ENCODE data around the gene MED12L. TPM values are rescaled to one million over a fixed set of nuclear protein-coding genes. Genes with fewer than 3 reads are reported as not detected.

MED12L gene
- total RNA-seq, 2 donors from 2014 or later = 4.4 to 5.8 TPM

- peak overlapping the region; percentile 70 to 74 for H3K4me3 Mint-ChIP-seq
- peaks cover 0 to 2% of the 10 kb centered on the region in 2 donors for H3K36me3 Mint-ChIP-seq (ENCODE audit: insufficient read depth in 2 of 2)
- DNase-seq (no peak), ATAC-seq (replicated peaks in 1 of 2) (peak; percentile 17 to 23)
- H3K27me3 Mint-ChIP-seq (ENCODE audit: low read depth) = no peaks in the 10 kb centered on the region
- peak overlapping the region; percentile 43 for H3K27ac Mint-ChIP-seq
- no peaks in the 10 kb centered on the region for H3K9me3 Mint-ChIP-seq
- H3K4me1 Mint-ChIP-seq (ENCODE audit: low read depth) = peaks cover 59% of the 10 kb centered on the region
Observed at GRCh38 chr3:151276038-151276686, 190.7 kb downstream of the MED12L start.

DNA sequence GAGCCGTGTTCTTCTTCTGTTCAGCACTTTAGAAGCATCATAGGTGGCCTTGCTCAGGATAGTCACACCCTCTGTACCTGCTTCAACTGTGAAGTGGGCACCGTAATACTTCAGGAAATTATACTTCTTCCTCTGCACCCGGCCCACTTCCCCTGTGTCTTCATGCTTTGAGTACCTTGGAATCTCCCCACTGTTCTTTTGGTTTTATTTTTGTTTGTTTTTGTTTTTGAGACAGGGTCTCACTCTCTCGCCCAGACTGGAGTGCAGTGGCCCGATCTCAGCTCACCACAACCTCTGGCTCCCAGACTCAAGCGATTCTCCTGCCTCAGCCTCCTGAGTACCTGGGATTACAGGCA is 191.2 kb downstream of the MED12L start:
- H3K36me3 Mint-ChIP-seq (ENCODE audit: insufficient read depth in 2 of 2) = peaks cover 0 to 2% of the 10 kb centered on the region in 2 donors
- peak overlapping the region; percentile 70 to 74 for H3K4me3 Mint-ChIP-seq
- H3K9me3 Mint-ChIP-seq = no peaks in the 10 kb centered on the region
- DNase-seq (peak; percentile 39 to 45), ATAC-seq (replicated peaks in 1 of 2) (peak; percentile 72 to 78)
- peak overlapping the region; percentile 43 for H3K27ac Mint-ChIP-seq
- no peaks in the 10 kb centered on the region for H3K27me3 Mint-ChIP-seq (ENCODE audit: low read depth)
- H3K4me1 Mint-ChIP-seq (ENCODE audit: low read depth) = peaks cover 59% of the 10 kb centered on the region

- Mint-ChIP-seq H3K9me3 (no peaks in the 10 kb centered on the region), H3K27me3 (ENCODE audit: low read depth) (no peaks in the 10 kb centered on the region), H3K36me3 (ENCODE audit: insufficient read depth in 2 of 2) (peaks cover 0 to 2% of the 10 kb centered on the region in 2 donors), H3K4me1 (ENCODE audit: low read depth) (peaks cover 69% of the 10 kb centered on the region), H3K4me3 (peak within 1 kb of the TSS; percentile 23 to 76), H3K27ac (peak within 1 kb of the TSS; percentile 90)
- ATAC-seq (replicated peaks in 1 of 2) = peak; percentile 73 to 81
- no peak for DNase-seq
Observed at GRCh38 chr3:151278230-151278629, 192.8 kb downstream of the MED12L start, which contains the start of gene P2RY14. Gene P2RY14, minus strand, starts transcription at chr3:151278542. Its CDS starts 64,226 bp downstream, at chr3:151214316.

DNA sequence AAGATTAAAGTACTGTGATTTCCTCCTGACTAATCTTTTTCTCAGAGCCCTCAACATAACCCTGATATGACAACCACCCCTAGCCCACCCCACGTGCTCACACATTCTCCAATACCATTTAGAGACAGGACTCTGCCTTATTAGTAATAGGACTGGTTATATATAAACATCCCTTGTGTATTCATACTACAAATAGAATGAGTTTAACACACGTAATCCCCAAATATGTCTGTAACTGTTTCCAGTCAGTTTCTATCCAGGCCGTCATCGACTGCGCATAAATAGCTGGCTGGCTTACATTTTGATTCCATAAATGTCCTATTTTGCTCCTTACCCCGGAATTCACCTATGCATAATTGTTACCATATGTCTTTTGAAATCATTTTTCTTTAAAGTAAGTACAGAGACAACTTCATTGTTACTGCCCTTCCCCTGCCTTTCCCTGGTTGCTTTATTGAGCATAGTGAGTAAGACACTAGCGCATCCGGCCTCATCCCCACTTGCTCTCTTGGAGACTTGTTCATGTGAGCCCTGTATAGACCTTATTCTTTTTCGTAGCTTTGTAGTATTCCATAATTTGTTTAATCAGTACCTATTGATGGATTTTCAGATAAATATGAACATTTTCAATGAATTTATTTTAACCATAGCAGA is 196.3 kb downstream of the MED12L start:
- H3K4me1 Mint-ChIP-seq (ENCODE audit: low read depth) = peaks cover 62% of the 10 kb centered on the region
- ATAC-seq (replicated peaks in 1 of 2) (no peak), DNase-seq (no peak)
- no peaks in the 10 kb centered on the region for H3K9me3 Mint-ChIP-seq
- H3K27ac Mint-ChIP-seq = no peak overlapping the region
- no peak overlapping the region for H3K4me3 Mint-ChIP-seq
- H3K27me3 Mint-ChIP-seq (ENCODE audit: low read depth) = no peaks in the 10 kb centered on the region
- no peaks in the 10 kb centered on the region for H3K36me3 Mint-ChIP-seq (ENCODE audit: insufficient read depth in 2 of 2)

GRCh38 chr3:151282921-151283320 is 197.5 kb downstream of the MED12L start:
- peak overlapping the region in 1 of 2 donors; percentile 7 for H3K4me3 Mint-ChIP-seq
- H3K4me1 Mint-ChIP-seq (ENCODE audit: low read depth) = peaks cover 54% of the 10 kb centered on the region

DNA sequence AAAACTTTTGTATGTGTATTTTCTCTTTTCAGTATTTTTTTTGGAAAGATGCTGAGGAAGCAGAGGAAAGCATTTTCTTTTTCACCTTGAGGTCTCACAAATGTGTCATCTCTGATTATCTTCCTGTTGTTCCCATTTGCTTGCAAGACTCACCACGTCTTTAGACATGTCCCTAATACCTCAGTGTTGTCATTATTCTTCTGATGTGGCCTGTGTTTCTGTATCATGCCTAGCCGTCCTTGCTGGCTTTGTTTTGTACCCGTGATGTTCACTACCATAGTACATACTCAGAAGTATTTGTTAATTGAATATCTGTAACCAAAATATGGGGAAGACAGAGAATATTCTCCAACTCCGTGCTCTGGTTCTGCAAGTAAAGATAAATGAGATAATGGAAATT is 197.9 kb downstream of the MED12L start:
- Mint-ChIP-seq H3K4me3 (peak overlapping the region in 1 of 2 donors; percentile 7), H3K4me1 (ENCODE audit: low read depth) (peaks cover 49% of the 10 kb centered on the region), H3K27ac (no peak overlapping the region), H3K9me3 (no peaks in the 10 kb centered on the region), H3K27me3 (ENCODE audit: low read depth) (no peaks in the 10 kb centered on the region), H3K36me3 (ENCODE audit: insufficient read depth in 2 of 2) (no peaks in the 10 kb centered on the region)
- ATAC-seq (replicated peaks in 1 of 2) (peak; percentile 46 to 50), DNase-seq (no peak)

More at GRCh38 chr3:151282921-151283320, 197.5 kb downstream of the MED12L start:
- Mint-ChIP-seq H3K27me3 (ENCODE audit: low read depth) (no peaks in the 10 kb centered on the region), H3K27ac (peak overlapping the region; percentile 48), H3K9me3 (no peaks in the 10 kb centered on the region), H3K36me3 (ENCODE audit: insufficient read depth in 2 of 2) (no peaks in the 10 kb centered on the region)
- DNase-seq (no peak), ATAC-seq (replicated peaks in 1 of 2) (peak; percentile 23 to 41)

DNA sequence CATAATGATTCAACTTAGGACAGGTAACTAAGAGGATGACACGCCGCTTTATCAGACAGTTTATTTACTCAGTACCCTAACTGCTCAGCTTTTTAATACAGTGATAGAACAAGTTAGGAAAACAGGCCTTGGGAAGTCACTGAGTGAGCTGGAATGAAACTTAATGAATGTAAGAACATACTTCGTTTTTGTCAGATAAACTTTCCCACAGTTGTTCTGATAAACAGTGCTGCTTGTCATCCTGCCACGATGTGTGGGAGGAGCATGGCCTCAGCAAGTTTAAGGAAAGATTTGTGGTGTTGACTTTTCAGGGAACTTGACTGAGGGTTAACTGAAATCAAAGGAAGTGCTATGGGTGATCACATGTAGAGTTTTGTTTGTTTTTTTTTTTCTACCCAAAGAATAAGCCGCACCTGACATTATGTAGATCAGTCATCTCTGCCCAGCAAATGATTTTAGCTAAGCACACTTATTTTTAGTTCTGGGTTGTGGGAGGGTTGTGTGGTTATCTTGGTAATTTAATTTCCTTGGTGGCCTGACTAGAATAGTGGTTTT is 198.5 kb downstream of the MED12L start:
- peak overlapping the region in 1 of 2 donors; percentile 58 for H3K4me3 Mint-ChIP-seq
- H3K4me1 Mint-ChIP-seq (ENCODE audit: low read depth) = peaks cover 43% of the 10 kb centered on the region
- no peaks in the 10 kb centered on the region for H3K36me3 Mint-ChIP-seq (ENCODE audit: insufficient read depth in 2 of 2)
- ATAC-seq (replicated peaks in 1 of 2) = peak; percentile 67 to 72
- H3K27me3 Mint-ChIP-seq (ENCODE audit: low read depth) = no peaks in the 10 kb centered on the region
- H3K27ac Mint-ChIP-seq = peak overlapping the region; percentile 85
- DNase-seq = peak in 1 of 2 donors; percentile 24
- no peaks in the 10 kb centered on the region for H3K9me3 Mint-ChIP-seq

DNA sequence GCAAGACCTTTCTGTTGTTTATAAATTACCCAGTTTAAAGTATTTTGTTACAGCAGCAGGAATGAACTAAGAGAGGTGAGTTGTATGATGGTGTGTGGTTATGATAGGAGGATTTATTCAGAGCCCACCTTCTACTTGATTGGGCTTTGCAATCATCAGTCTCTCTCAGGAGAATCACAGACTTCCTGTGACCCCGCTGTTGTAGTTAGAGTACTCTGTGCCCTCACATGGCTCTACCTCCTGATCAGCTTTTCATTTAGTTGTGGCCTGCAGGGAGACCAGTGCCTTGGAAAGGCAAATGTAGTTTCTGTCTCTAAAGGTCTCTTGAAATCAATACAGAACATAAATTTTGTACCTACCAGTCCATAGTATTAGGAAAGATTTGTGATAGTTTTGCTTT is 200.5 kb downstream of the MED12L start:
- H3K27ac Mint-ChIP-seq = no peak overlapping the region
- ATAC-seq (replicated peaks in 1 of 2) (no peak), DNase-seq (no peak)
- no peaks in the 10 kb centered on the region for H3K9me3 Mint-ChIP-seq
- peaks cover 27% of the 10 kb centered on the region for H3K4me1 Mint-ChIP-seq (ENCODE audit: low read depth)
- no peaks in the 10 kb centered on the region for H3K27me3 Mint-ChIP-seq (ENCODE audit: low read depth)
- H3K36me3 Mint-ChIP-seq (ENCODE audit: insufficient read depth in 2 of 2) = no peaks in the 10 kb centered on the region
- no peak overlapping the region for H3K4me3 Mint-ChIP-seq

- Mint-ChIP-seq H3K27ac (no peak overlapping the region), H3K36me3 (ENCODE audit: insufficient read depth in 2 of 2) (no peaks in the 10 kb centered on the region), H3K9me3 (no peaks in the 10 kb centered on the region), H3K4me1 (ENCODE audit: low read depth) (peaks cover 4% of the 10 kb centered on the region), H3K4me3 (no peak overlapping the region), H3K27me3 (ENCODE audit: low read depth) (peaks cover 8% of the 10 kb centered on the region)
- ATAC-seq (replicated peaks in 1 of 2) = no peak
- no peak for DNase-seq
Observed at GRCh38 chr3:151289445-151289844, 204.0 kb downstream of the MED12L start.

GRCh38 chr3:151290673-151291072 is 205.2 kb downstream of the MED12L start:
- DNase-seq (no peak), ATAC-seq (replicated peaks in 1 of 2) (peak in 1 of 2 donors; percentile 39)
- Mint-ChIP-seq H3K27ac (no peak overlapping the region), H3K4me1 (ENCODE audit: low read depth) (no peaks in the 10 kb centered on the region), H3K27me3 (ENCODE audit: low read depth) (peaks cover 8% of the 10 kb centered on the region), H3K4me3 (no peak overlapping the region), H3K9me3 (no peaks in the 10 kb centered on the region), H3K36me3 (ENCODE audit: insufficient read depth in 2 of 2) (no peaks in the 10 kb centered on the region)

- Mint-ChIP-seq H3K4me1 (ENCODE audit: low read depth) (no peaks in the 10 kb centered on the region), H3K27ac (peak overlapping the region; percentile 26), H3K27me3 (ENCODE audit: low read depth) (peaks cover 16% of the 10 kb centered on the region), H3K9me3 (no peaks in the 10 kb centered on the region), H3K36me3 (ENCODE audit: insufficient read depth in 2 of 2) (peaks cover 0 to 1% of the 10 kb centered on the region in 2 donors), H3K4me3 (peak overlapping the region in 1 of 2 donors; percentile 30)
- ATAC-seq (replicated peaks in 1 of 2) (peak; percentile 7 to 88), DNase-seq (no peak)
Observed at GRCh38 chr3:151293127-151293526, 207.7 kb downstream of the MED12L start.

DNA sequence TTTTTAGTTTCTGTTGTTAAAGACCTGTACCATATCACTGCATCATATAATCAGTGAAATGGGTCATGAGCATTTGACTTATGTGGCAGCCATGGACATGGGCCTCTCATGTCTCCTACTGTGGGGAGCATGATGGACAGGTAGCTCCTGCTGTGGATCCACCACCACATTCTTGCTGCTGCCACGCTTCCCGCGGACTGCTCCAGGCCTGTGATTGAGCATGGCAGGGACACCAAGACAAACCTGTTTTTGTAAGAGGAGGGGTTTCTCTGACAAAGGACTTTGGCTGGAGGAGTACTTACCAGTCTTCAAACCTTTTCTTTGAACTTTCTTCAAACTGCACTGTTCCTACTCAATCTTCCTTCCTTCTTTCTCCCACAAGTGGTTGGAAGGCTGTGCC is 210.8 kb downstream of the MED12L start:
- peaks cover 26% of the 10 kb centered on the region for H3K27me3 Mint-ChIP-seq (ENCODE audit: low read depth)
- no peak overlapping the region for H3K27ac Mint-ChIP-seq
- H3K4me3 Mint-ChIP-seq = no peak overlapping the region
- peaks cover 0 to 1% of the 10 kb centered on the region in 2 donors for H3K36me3 Mint-ChIP-seq (ENCODE audit: insufficient read depth in 2 of 2)
- DNase-seq (no peak), ATAC-seq (replicated peaks in 1 of 2) (no peak)
- no peaks in the 10 kb centered on the region for H3K9me3 Mint-ChIP-seq
- H3K4me1 Mint-ChIP-seq (ENCODE audit: low read depth) = peaks cover 8% of the 10 kb centered on the region

DNA sequence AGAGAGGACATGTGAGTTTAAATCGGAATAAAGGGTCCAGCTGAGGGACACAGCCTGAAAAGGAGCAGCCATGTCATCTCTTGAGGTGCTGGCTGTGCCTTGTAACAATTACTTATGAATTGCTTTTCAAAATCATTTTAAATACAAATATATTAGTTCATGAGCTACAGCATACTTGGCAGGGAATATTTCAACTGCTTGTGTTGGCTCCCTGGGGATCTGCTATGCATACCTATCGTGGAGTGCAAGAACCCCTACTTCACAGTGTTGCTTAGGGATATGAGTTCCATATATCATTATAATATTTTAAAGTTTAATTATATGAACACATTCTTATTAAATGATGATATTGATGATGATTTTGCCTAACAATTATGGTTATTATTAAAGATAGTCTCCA is 212.0 kb downstream of the MED12L start:
- H3K27ac Mint-ChIP-seq = no peak overlapping the region
- ATAC-seq (replicated peaks in 1 of 2) = no peak

More for the DNA sequence above, 212.0 kb downstream of the MED12L start:
- no peak for DNase-seq
- no peaks in the 10 kb centered on the region for H3K9me3 Mint-ChIP-seq
- peaks cover 0 to 1% of the 10 kb centered on the region in 2 donors for H3K36me3 Mint-ChIP-seq (ENCODE audit: insufficient read depth in 2 of 2)
- peaks cover 20% of the 10 kb centered on the region for H3K4me1 Mint-ChIP-seq (ENCODE audit: low read depth)
- H3K27me3 Mint-ChIP-seq (ENCODE audit: low read depth) = peaks cover 27% of the 10 kb centered on the region
- H3K4me3 Mint-ChIP-seq = no peak overlapping the region

Data from activated T-cell treated with anti-CD3 and anti-CD28 coated beads, Interleukin-2, amount 50 U/mL, for 72 hours (primary cell).